ENCODE data around the gene ABI3. TPM values are rescaled to one million over a fixed set of nuclear protein-coding genes. Genes with fewer than 3 reads are reported as not detected.
"Not testable (repeated sequence)": the region's sequence is repeated elsewhere in the genome, so short reads cannot be mapped to it uniquely, and the experiment has no call there.

The ABI3 gene
- 0.41 and 0.42 TPM in 2 replicates for total RNA-seq

GRCh38 chr17:49210158-49211029 lies at the start of gene ABI3, which contains the start of gene GNGT2:
Gene ABI3, plus strand, starts transcription at chr17:49210707. Its CDS starts 18 bp downstream, at chr17:49210725.
Gene GNGT2, minus strand, starts transcription at chr17:49210574. Its CDS starts 3,152 bp downstream, at chr17:49207422.
- no peak for DNase-seq (ENCODE audit: low read depth)
- no peaks in the 10 kb centered on the region for H3K36me3 ChIP-seq (ENCODE audit: control insufficient read depth, insufficient read depth, low read length)
- no peak within 1 kb of the TSS for H3K4me3 ChIP-seq (ENCODE audit: low read depth, low read length)
- peaks cover 4% of the 10 kb centered on the region for H3K27me3 ChIP-seq (ENCODE audit: control insufficient read depth, insufficient read depth, low read length)
- TF ChIP-seq CTCF (IDR thresholded peaks at IDR 0.05; ENCODE audit: insufficient read depth, low read length, poor library complexity, severe bottlenecking): no peak

GRCh38 chr17:49162866-49163265 lies 47.6 kb upstream of the ABI3 start:
- no peak for DNase-seq (ENCODE audit: low read depth)
- TF ChIP-seq CTCF (IDR thresholded peaks at IDR 0.05; ENCODE audit: insufficient read depth, low read length, poor library complexity, severe bottlenecking): no peak
- peaks cover 2% of the 10 kb centered on the region for H3K27me3 ChIP-seq (ENCODE audit: control insufficient read depth, insufficient read depth, low read length)
- H3K4me3 ChIP-seq (ENCODE audit: low read depth, low read length): no peak overlapping the region
- H3K36me3 ChIP-seq (ENCODE audit: control insufficient read depth, insufficient read depth, low read length): no peaks in the 10 kb centered on the region

GRCh38 chr17:49165143-49165542 lies 45.4 kb upstream of the ABI3 start:
- DNase-seq (ENCODE audit: low read depth): no peak
- TF ChIP-seq CTCF (IDR thresholded peaks at IDR 0.05; ENCODE audit: insufficient read depth, low read length, poor library complexity, severe bottlenecking): no peak
- Histone ChIP-seq H3K4me3 (ENCODE audit: low read depth, low read length) (no peak overlapping the region), H3K36me3 (ENCODE audit: control insufficient read depth, insufficient read depth, low read length) (no peaks in the 10 kb centered on the region), H3K27me3 (ENCODE audit: control insufficient read depth, insufficient read depth, low read length) (peaks cover 9% of the 10 kb centered on the region)

- no peak for TF ChIP-seq CTCF (IDR thresholded peaks at IDR 0.05; ENCODE audit: insufficient read depth, low read length, poor library complexity, severe bottlenecking)
- DNase-seq (ENCODE audit: low read depth): no peak
- no peaks in the 10 kb centered on the region for H3K36me3 ChIP-seq (ENCODE audit: control insufficient read depth, insufficient read depth, low read length)
- no peak overlapping the region for H3K4me3 ChIP-seq (ENCODE audit: low read depth, low read length)
- H3K27me3 ChIP-seq (ENCODE audit: control insufficient read depth, insufficient read depth, low read length): peaks cover 11% of the 10 kb centered on the region
Observed at GRCh38 chr17:49168706-49169105, 41.8 kb upstream of the ABI3 start.

- DNase-seq (ENCODE audit: low read depth): no peak
- TF ChIP-seq CTCF (IDR thresholded peaks at IDR 0.05; ENCODE audit: insufficient read depth, low read length, poor library complexity, severe bottlenecking): no peak
- H3K27me3 ChIP-seq (ENCODE audit: control insufficient read depth, insufficient read depth, low read length): peaks cover 9% of the 10 kb centered on the region
- no peaks in the 10 kb centered on the region for H3K36me3 ChIP-seq (ENCODE audit: control insufficient read depth, insufficient read depth, low read length)
- H3K4me3 ChIP-seq (ENCODE audit: low read depth, low read length): no peak overlapping the region
Observed at GRCh38 chr17:49170216-49170615, 40.3 kb upstream of the ABI3 start.

GRCh38 chr17:49170711-49171110 lies 39.8 kb upstream of the ABI3 start:
- H3K36me3 ChIP-seq (ENCODE audit: control insufficient read depth, insufficient read depth, low read length); H3K27me3 ChIP-seq (ENCODE audit: control insufficient read depth, insufficient read depth, low read length); DNase-seq (ENCODE audit: low read depth); H3K4me3 ChIP-seq (ENCODE audit: low read depth, low read length): not testable (repeated sequence)

- not testable (repeated sequence) for H3K27me3 ChIP-seq (ENCODE audit: control insufficient read depth, insufficient read depth, low read length); DNase-seq (ENCODE audit: low read depth); H3K4me3 ChIP-seq (ENCODE audit: low read depth, low read length); H3K36me3 ChIP-seq (ENCODE audit: control insufficient read depth, insufficient read depth, low read length)
Observed at GRCh38 chr17:49175978-49176377, 34.5 kb upstream of the ABI3 start.
